HG03354 (cell line): ENCODE measurements around the gene TMEM200A.

Source experiments
- ATAC-seq: cut with Tn5 transposase; IDR thresholded peaks from one replicate; pipeline ENCODE4 v1.9.1; 2021; ENCODE audit warnings: mild to moderate bottlenecking; ENCODE audit not compliant: unreplicated experiment, poor library complexity, severe bottlenecking

The TMEM200A gene

GRCh38 chr6:130467146-130468050 lies 101.6 kb downstream of the TMEM200A start:
- no peak for ATAC-seq

GRCh38 chr6:130470766-130471165 lies 104.9 kb downstream of the TMEM200A start:
- no peak for ATAC-seq

GRCh38 chr6:130473886-130474285 lies 108.1 kb downstream of the TMEM200A start:
- ATAC-seq, result no peak

DNA sequence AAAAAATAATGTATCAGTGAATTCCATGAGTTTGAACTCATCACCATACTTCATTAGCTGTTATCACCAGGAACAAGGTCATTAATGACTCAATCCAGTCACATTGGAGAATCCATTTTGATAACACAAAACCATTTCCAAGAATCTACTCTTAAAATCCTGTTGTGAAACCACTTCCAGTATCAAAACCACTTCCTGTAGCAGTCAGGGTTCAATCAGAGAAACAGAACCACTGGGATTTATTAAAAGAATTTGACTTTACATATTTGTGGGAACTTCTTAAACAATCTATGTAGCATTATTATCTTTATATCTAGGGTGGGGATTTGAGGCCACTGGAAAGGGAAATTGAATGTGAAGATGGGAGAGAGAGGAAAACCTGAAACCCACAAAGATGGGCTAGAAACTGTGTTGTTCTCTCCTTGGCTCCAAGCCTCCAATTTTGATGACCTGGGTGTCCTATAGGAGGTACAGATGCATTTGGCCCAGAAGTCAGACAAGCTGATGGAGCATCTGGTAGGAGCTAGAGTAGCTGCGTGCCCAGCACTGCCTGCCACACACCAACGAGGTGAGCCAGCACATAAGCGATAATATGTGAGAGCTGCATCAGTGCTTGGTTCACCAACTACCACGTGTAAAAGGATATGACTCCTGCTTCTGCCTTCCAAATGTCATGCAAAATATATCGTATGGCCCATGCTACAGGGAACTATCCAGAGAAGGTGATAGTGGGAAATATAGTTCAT lies 117.0 kb downstream of the TMEM200A start:
- no peak for ATAC-seq

GRCh38 chr6:130485870-130486269 lies 120.1 kb downstream of the TMEM200A start:
- no peak for ATAC-seq

- ATAC-seq, result no peak
Observed at GRCh38 chr6:130486417-130486816, 120.6 kb downstream of the TMEM200A start.

- ATAC-seq, result no peak
Observed at GRCh38 chr6:130489514-130489913, 123.7 kb downstream of the TMEM200A start.
